ENCODE results near the gene LRRC32. TPM values are rescaled to one million over a fixed set of nuclear protein-coding genes. Genes with fewer than 3 reads are reported as not detected.

LRRC32 gene
- total RNA-seq, 2 donors from 2014 or later, result 0.08 TPM; not detected in 1

DNA sequence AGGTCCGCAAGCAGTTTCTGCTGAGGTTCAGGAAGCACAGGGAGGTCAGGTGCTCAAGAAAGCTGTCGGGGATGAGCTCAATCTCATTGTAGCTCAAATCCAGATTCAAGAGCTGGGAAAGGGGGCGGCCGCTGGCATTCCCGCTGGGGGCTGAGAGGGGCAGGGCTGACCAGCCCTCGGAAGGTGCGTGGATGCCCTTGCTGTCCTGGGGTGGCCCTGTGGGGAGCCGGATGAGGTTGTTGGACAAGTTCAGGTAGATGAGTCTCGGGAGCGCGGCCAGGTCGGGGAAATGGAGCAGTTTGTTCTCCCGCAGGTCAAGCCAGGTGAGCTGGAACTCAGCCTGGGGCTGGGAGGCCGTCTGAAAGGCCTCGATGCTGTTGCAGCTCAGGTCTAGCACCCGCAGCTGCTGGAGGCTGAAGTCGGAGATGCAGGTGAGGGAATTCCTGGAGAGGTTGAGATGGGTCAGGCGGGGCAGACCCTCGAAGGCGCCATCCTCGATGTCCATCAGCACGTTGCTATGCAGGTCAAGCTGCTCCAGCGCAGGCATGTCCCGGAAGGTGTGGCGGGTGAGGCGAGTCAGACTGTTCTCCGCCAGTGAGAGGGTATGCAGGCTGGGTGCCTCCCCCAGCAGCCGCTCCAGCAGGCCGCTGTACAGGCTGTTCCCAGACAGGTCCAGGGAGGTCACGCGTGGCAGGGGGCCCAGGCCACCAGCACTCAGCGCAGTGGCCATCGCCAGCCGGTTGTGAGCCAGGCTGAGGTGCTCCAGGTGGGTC lies 9.8 kb downstream of the LRRC32 start:
- ATAC-seq (peak in 1 of 2 donors; percentile 7), DNase-seq (ENCODE audit: low spot score) (peak; percentile 58)
- H3K4me3 Mint-ChIP-seq, result no peak overlapping the region
- peaks cover 0 to 2% of the 10 kb centered on the region in 2 donors for H3K27me3 Mint-ChIP-seq
- no peaks in the 10 kb centered on the region for H3K9me3 Mint-ChIP-seq
- H3K27ac Mint-ChIP-seq, result no peak overlapping the region
- no peaks in the 10 kb centered on the region for H3K36me3 Mint-ChIP-seq
- H3K4me1 Mint-ChIP-seq (ENCODE audit: low read depth in 2 of 2), result peaks cover 13% of the 10 kb centered on the region in 2 donors

DNA sequence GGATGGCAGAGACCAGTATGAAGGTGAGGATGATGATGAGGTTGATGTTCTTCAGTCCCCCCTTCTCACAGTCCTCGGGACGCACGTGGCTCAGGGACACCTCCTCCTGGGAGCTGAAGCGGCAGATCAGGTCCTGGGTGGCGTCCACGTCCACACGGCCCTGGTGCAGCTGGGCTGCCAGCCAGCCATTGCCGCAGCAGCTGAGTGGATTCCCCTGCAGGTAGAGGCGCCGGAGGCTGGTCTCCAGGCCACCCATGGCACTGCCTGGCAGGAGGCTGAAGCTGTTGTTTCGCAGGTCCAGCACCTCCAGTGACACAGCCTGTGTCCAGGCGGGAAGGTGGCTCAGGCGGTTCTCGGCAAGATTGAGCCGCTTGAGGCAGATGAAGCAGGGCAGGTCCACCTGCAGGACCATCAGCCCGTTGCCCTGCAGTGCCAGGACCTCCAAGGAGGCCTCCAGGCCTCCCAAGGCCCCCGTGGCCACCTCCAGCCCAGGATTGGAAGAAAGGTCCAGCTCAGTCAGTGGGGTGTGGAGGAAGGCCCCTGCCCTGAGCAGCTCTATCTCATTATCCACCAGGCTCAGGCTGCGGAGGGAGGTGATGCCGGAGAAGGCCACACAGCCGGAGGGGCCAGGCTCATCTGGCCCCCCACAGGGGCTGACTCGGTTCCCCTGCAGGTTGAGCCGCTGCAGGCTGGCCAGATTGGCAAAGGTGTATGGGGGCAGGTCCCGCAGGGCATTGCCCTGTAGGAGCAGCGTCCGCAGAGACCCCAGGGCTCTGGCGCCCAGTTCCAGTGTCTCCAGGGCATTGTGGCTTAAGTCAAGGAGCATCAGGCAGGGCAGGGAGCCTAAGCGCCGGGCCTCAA lies 10.6 kb downstream of the LRRC32 start:
- peaks cover 6 to 7% of the 10 kb centered on the region in 2 donors for H3K4me1 Mint-ChIP-seq (ENCODE audit: low read depth in 2 of 2)
- H3K36me3 Mint-ChIP-seq, result no peaks in the 10 kb centered on the region
- H3K4me3 Mint-ChIP-seq, result no peak overlapping the region
- peaks cover 0 to 2% of the 10 kb centered on the region in 2 donors for H3K27me3 Mint-ChIP-seq
- H3K9me3 Mint-ChIP-seq, result no peaks in the 10 kb centered on the region
- no peak overlapping the region for H3K27ac Mint-ChIP-seq
- no peak for ATAC-seq
- peak; percentile 49 for DNase-seq (ENCODE audit: low spot score)

DNA sequence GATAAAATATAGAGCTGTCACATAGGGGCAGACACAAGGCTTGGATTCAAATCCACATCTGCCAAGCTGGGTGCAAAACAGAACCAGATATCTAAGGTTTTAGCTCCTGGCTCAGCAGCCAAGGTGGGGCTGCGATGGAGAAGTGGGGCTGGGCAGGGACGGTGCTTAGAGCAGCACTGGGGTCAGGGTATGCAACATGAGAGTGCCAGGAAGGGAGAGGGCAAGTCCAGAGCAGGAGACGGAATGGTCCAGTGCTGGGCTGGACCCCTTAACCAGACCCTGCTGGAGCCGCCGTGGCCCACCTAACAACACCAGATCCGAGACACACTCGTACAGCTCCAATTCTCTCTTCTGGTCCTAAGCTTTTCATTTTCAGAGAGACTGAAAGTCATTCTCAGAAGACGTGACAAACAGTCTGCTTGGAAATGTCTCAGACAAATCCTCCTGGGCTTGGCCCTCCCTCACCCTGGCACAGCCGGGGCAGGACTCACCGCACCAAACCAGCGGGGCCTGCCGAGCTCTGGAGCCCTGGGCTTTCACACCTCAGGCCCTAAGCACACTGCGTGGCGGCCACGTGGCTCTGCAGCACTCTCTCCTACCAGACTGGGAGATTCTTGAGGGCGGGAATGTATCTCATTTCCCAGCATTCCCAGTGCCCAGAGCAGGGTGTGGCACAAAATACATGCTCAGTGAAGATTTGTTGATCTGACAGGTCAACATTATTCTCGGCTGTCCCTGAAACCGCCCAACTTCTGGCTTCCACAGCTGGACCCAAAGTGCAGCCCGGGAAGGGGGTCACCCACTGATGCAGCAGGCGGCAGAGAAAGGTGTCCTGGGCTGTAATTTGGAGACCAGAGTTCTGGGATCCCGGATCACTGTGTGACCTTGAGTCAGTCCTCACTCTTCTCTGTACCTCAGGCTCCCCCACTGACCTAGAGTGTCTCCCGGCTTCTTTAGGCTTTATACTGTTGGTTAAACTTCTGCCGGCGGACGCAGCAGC lies 11.6 kb downstream of the LRRC32 start:
- Mint-ChIP-seq H3K27me3 (peaks cover 0 to 5% of the 10 kb centered on the region in 2 donors), H3K4me1 (ENCODE audit: low read depth in 2 of 2) (peaks cover 0 to 2% of the 10 kb centered on the region in 2 donors), H3K9me3 (no peaks in the 10 kb centered on the region), H3K27ac (no peak overlapping the region), H3K4me3 (no peak overlapping the region), H3K36me3 (no peaks in the 10 kb centered on the region)
- ATAC-seq (no peak), DNase-seq (ENCODE audit: low spot score) (no peak)

GRCh38 chr11:76658231-76658630 lies 12.3 kb downstream of the LRRC32 start:
- no peak overlapping the region for H3K27ac Mint-ChIP-seq
- peaks cover 0 to 6% of the 10 kb centered on the region in 2 donors for H3K27me3 Mint-ChIP-seq
- no peak overlapping the region for H3K4me3 Mint-ChIP-seq
- peaks cover 0 to 4% of the 10 kb centered on the region in 2 donors for H3K4me1 Mint-ChIP-seq (ENCODE audit: low read depth in 2 of 2)
- ATAC-seq, result no peak
- DNase-seq (ENCODE audit: low spot score), result no peak
- H3K9me3 Mint-ChIP-seq, result no peaks in the 10 kb centered on the region
- no peaks in the 10 kb centered on the region for H3K36me3 Mint-ChIP-seq

DNA sequence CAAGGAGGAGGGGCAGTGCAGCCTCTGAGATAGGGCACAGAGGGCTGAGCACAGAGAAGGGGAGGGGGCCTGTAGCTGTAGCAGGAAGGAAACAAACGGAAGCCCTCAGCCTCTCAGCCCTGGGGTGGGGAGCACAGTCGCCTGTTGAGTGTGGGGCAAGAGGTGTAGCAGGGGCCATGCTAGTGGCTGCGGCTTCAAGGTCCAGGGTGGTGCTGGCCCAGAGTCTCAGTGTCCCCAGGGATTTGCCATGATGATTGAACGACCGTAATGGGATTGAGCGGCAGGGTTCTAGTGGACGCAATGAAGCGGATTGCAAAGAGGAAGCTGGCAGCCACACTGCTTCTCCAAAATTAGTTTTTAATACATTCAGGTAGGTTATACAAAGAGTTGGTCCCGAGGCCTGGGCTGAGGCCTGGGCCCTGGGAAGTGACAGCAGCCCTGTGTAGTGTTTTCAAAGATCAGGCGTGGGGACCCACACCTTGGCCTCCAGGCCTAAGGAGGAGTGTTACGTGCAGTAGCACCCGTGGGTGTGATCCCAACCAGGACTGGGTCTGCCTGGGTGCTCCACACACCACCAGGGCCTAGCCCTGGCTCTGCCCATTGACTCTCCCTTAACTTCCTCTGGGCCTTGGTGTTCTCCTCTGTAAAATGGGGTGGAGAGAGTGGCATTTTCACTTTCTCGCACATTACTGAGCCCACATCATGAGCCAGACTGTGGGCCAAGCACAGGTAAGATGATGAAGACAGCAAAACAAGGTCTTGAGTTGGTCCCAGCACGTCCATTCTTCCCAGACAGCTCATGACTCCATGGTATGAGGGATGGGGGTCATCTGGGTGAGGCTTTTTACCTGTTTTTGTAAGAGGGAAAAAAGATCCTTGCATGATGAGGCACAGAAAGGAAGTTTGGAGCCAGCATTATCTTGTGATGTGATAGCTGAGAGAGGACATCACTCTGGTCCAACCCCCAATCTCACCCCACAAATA lies 13.1 kb downstream of the LRRC32 start:
- Mint-ChIP-seq H3K27ac (no peak overlapping the region), H3K4me1 (ENCODE audit: low read depth in 2 of 2) (peaks cover 0 to 4% of the 10 kb centered on the region in 2 donors), H3K9me3 (no peaks in the 10 kb centered on the region), H3K36me3 (no peaks in the 10 kb centered on the region), H3K4me3 (no peak overlapping the region), H3K27me3 (peaks cover 0 to 6% of the 10 kb centered on the region in 2 donors)
- no peak for ATAC-seq
- DNase-seq (ENCODE audit: low spot score), result no peak

- Mint-ChIP-seq H3K27ac (no peak overlapping the region), H3K27me3 (peaks cover 0 to 6% of the 10 kb centered on the region in 2 donors), H3K36me3 (no peaks in the 10 kb centered on the region), H3K4me3 (no peak overlapping the region), H3K4me1 (ENCODE audit: low read depth in 2 of 2) (peaks cover 0 to 4% of the 10 kb centered on the region in 2 donors), H3K9me3 (no peaks in the 10 kb centered on the region)
- DNase-seq (ENCODE audit: low spot score) (no peak), ATAC-seq (no peak)
Observed at GRCh38 chr11:76656571-76657081, 13.9 kb downstream of the LRRC32 start.

- no peak overlapping the region for H3K27ac Mint-ChIP-seq
- no peaks in the 10 kb centered on the region for H3K36me3 Mint-ChIP-seq
- no peaks in the 10 kb centered on the region for H3K9me3 Mint-ChIP-seq
- H3K4me3 Mint-ChIP-seq, result no peak overlapping the region
- peaks cover 0 to 6% of the 10 kb centered on the region in 2 donors for H3K27me3 Mint-ChIP-seq
- H3K4me1 Mint-ChIP-seq (ENCODE audit: low read depth in 2 of 2), result peaks cover 0 to 4% of the 10 kb centered on the region in 2 donors
- ATAC-seq, result no peak
- DNase-seq (ENCODE audit: low spot score), result no peak
Observed at GRCh38 chr11:76656050-76656531, 14.5 kb downstream of the LRRC32 start.

DNA sequence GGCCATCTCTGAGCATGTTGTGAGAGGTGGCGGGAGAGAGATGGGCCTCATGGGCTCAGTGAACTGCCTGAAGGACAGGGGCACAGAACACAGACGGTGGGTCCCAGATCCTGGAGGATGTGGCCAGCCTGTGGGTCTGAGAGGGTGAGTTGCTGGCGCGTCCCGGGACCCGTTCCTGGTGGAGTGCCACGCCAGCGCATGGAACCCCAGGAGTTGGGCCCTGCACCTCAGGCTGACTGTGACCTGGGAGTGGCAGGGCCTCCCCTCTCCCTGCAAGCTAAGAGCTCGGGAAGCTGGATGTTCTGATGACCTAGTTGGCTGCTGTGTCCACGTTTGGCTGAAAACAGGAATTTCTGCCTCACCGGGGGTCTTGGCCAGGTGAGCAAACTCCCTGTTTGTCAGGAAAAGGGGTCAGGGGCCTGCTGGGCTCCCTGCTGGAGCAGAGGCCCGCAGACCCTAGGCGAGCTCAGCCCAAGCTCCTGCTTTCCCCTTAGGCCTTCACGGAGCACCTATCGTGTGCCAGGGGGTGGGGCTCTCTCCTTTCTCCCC lies 15.0 kb downstream of the LRRC32 start:
- H3K4me3 Mint-ChIP-seq, result no peak overlapping the region
- peaks cover 0 to 10% of the 10 kb centered on the region in 2 donors for H3K27me3 Mint-ChIP-seq

GRCh38 chr11:76654980-76655379 lies 15.6 kb downstream of the LRRC32 start:
- Mint-ChIP-seq H3K9me3 (no peaks in the 10 kb centered on the region), H3K27me3 (peaks cover 0 to 10% of the 10 kb centered on the region in 2 donors), H3K4me1 (ENCODE audit: low read depth in 2 of 2) (peaks cover 0 to 4% of the 10 kb centered on the region in 2 donors), H3K4me3 (no peak overlapping the region), H3K27ac (no peak overlapping the region), H3K36me3 (no peaks in the 10 kb centered on the region)
- ATAC-seq (no peak), DNase-seq (ENCODE audit: low spot score) (no peak)

More for the DNA sequence above, 15.0 kb downstream of the LRRC32 start:
- Mint-ChIP-seq H3K9me3 (no peaks in the 10 kb centered on the region), H3K27ac (no peak overlapping the region), H3K36me3 (no peaks in the 10 kb centered on the region), H3K4me1 (ENCODE audit: low read depth in 2 of 2) (peaks cover 0 to 4% of the 10 kb centered on the region in 2 donors)
- ATAC-seq (peak in 1 of 2 donors; percentile 32), DNase-seq (ENCODE audit: low spot score) (no peak)

DNA sequence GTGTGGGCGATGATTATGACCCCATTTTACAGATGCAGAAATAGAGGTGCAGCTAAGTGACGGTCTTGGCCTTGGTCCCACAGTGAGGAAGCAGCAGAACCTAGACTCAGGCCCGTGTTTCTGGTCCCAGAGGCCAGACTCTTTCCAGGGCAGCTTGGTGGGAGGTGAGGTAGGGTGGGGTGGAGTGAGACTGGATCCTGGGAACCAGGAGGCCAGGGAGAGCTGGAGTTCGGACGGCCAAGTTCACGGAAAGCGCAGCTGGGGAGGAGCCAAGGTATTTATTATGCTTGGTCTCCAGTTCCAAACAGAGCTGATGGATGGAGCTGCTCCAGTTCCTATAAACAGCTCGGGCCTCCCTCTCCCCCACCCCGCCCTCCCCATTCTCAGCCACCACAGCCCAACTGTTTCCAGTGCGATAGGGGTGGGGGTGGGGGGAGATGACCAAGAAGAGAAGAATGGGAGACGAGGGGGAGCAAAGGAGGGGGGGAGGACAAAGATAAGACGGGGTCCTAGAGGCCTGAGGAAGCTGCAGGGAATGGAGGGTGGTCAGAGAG lies 16.2 kb downstream of the LRRC32 start:
- no peak overlapping the region for H3K27ac Mint-ChIP-seq
- no peak for DNase-seq (ENCODE audit: low spot score)
- no peak for ATAC-seq
- no peaks in the 10 kb centered on the region for H3K9me3 Mint-ChIP-seq
- no peaks in the 10 kb centered on the region for H3K36me3 Mint-ChIP-seq
- peaks cover 2 to 11% of the 10 kb centered on the region in 2 donors for H3K27me3 Mint-ChIP-seq
- H3K4me1 Mint-ChIP-seq (ENCODE audit: low read depth in 2 of 2), result peaks cover 0 to 4% of the 10 kb centered on the region in 2 donors
- H3K4me3 Mint-ChIP-seq, result no peak overlapping the region

DNA sequence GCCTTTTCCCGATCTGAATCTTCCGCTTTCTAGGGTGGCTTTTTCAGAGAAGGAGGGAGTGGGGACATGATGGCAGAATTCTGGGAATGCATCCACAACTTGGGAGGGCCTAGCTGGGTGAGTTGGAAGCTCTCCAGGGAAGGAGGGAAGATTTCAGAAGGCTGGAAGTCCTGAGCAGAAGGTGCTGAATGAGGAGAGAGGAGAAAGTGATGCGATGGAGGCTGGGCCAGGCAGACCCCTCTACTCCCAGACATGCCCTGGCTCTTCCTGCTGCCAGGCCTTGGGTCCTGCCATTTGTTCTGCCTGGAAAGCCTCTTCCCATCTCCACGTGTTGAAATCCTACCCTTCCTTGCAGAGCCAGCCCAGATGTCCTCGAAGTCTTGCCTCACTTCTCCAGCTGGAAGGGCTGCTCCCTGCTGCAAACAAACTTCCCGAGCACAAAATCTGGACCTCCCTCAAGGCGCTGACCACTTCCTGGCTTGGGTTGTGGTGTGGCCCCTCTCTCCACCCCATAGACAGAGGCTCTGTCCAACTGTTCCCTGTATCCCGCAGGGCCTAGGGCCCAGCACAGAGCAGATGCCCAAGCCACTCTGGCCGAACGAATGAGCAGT lies 16.8 kb downstream of the LRRC32 start:
- H3K27ac Mint-ChIP-seq, result no peak overlapping the region
- H3K27me3 Mint-ChIP-seq, result peaks cover 8 to 16% of the 10 kb centered on the region in 2 donors
- H3K9me3 Mint-ChIP-seq, result no peaks in the 10 kb centered on the region
- no peak for DNase-seq (ENCODE audit: low spot score)
- ATAC-seq, result no peak
- H3K4me1 Mint-ChIP-seq (ENCODE audit: low read depth in 2 of 2), result peaks cover 0 to 4% of the 10 kb centered on the region in 2 donors
- H3K4me3 Mint-ChIP-seq, result no peak overlapping the region
- no peaks in the 10 kb centered on the region for H3K36me3 Mint-ChIP-seq
